A172 (cell line): Measurements from ENCODE around the gene LIN54. TPM values are rescaled to one million over a fixed set of nuclear protein-coding genes. Genes with fewer than 3 reads are reported as not detected.
"Not testable (repeated sequence)": the region's sequence is repeated elsewhere in the genome, so short reads cannot be mapped to it uniquely, and the experiment has no call there.

Experiments used
- DNase-seq: peaks from one replicate; pipeline ENCODE4 v3.0.0-alpha.2; 2015; ENCODE audit warnings: low spot score
- total RNA-seq: library from RNA; depleted of rRNA; stranded (reverse); fragments of >200 nt; shearing (Covaris generic); gene quantifications from 2 replicates; pipeline ENCODE4 v1.2.3, GENCODE V29; 2014

Gene LIN54
- total RNA-seq, 1 experiment from 2014 or later = 33.5 TPM

DNA sequence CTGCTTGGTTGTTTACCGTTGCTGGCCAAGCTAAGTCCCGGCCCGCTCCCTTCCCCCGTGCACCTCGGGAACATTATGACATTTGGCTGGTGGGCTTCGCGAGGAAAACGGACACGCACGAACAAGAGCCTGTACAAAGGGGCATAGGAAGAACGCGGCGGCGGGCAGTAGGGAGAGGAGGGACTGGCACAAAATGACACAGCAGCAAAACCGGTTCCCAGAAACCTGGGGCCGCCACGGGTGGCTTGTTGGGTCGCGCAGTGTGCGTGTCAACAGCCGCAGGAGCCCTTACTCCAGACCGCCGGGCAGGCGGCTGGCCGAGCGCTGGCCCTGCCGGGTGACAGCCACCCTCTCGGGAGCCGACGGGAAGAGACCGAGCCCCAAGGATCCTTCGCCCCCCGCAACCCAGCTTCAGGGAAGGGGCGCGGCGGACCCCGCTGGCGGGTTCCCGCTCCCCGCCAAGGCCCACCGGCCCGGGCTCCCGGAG is 1.6 kb upstream of the LIN54 start:
- DNase-seq = no peak

DNA sequence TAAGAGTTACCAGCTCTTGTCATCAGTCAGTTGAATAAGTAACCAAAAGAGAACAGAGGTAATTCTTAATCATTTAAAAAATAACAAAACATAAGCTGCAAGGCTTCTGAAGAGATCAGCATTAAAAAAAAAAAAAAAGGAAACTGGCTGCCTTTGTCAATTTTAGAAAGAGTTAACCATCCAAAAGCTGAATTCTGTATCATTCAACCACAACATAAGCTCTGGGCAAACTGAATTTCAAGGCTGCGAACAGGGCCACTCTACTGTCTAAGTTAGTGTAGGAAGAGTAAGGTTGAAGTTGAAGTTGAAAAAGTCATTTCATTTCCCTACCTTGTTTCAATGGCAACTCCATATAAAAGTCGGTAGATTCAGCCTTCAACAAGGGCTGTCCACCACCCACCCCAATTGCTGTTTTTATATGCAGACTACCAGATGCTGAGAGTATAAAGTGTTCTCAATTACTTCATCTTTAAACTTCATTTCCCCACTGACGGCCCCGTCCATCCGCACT is 1.1 kb upstream of the LIN54 start:
- no peak for DNase-seq

DNA sequence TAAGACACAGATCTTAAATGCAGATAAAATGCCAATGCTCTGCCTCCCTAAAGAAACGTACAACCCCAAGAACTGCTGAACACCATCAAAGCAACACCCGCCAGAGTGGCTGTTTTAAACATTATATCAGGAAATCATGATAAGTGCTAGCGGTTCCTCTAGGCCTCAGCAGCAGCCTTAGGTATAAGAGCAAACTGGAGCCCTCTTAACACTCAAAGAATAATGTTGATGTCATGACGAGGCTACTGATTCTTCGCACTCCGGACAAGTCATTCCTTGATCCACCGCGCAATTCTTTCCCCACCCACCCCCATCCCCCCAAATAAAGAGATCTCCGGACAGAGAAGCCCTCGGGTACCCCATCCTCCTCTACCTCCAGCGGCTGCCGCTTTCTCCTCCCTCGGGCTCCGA is 507 bp downstream of the LIN54 start:
- DNase-seq = peak; percentile 32

- DNase-seq = no peak
These were observed 1.1 kb downstream of the LIN54 start for GRCh38 chr4:83009529-83009928.

DNA sequence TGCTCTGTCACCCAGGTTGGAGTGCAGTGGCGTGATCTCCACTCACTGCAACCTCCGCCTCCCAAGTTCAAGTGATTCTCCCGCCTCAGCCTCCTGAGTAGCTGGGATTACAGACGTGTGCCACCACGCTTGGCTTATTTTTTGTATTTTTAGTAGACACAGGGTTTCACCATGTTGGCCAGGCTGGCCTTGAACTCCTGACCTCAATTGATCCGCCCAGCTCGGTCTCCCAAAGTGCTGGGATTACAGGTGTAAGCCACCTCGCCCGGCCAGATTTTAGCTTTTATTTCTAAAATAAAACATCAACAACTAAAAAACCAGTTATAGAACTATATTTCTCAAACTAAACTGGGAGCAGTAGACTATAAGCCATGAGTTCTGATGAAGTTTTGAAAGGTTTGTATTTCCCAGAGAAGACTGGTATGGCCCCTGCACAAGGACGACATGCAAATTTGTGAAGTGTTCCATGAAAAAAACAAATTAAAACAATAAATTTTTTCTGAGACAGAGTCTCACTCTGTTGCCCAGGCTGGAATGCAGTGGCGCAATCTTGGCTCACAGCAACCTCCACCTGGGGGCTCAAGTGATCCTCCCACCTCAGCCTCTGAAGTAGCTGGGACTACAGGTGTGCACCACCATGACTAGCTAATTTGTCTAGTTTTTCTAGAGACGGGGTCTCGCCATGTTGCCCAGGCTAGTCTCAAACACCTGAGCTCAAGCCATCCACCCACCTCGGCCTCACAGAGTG is 7.4 kb downstream of the LIN54 start:
- DNase-seq = not testable (repeated sequence)

DNA sequence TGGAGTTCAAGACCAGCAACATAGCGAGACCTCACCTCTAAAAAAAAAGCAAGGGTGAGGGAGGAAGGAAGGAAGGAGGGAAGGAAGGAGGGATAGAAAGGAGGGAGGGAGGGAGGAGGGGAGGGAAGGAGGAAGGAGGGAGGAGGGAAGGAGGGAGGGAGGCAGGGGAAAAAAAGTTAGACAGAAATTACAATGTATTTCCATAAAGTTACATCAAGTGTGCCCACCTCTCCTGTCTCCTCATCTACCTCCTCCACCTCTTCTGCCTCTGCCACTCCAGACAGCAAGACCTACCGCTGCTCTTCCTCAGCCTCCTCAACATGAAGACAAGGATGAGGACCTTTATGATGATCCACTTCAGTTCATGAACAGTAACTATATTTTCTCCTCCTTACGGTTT is 8.3 kb downstream of the LIN54 start:
- no peak for DNase-seq

- DNase-seq = no peak
These were observed 11.7 kb downstream of the LIN54 start for GRCh38 chr4:82998898-82999297.

GRCh38 chr4:82994834-82995233 is 15.8 kb downstream of the LIN54 start:
- DNase-seq = no peak

DNA sequence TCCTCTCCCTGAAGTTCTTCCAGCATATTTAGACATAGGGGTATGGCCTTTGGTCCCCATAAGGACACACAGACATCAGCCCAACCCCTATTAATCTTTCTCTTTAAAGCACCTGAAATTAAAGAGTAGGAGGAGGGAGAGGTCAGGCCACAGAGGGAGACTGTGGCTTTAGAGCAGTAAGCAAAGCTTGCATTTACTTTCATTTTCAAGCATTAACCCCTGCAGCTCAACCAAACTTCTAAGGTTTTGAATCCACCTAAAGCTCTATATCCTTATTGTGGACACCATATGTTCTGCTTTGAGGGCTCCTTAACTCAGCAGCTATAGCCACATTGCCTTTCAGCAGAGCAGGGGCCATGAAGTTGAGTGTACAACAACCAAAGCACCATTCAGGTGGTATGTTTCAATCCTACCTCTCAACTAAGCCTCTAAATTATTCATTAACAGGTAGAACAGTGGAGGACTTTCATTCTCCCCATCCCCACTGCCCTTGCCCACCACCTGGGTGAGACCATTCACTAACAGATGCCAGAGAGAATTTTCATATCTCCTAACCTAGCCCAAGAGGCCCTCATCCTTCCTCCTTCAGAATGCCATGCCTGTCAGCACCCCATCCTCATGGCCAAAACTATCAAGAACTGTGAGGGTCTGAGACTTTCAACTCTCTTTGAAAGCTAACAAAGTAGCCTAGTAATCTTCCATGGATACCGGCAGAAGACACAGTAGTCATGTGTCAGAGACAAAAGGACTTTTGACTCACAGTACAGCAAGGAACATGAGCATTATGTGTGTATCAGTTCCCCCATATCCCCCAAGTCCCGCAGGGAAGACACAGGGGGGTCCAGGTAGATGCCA is 20.8 kb downstream of the LIN54 start:
- no peak for DNase-seq

- DNase-seq = no peak
These were observed 22.2 kb downstream of the LIN54 start for GRCh38 chr4:82988323-82988832.

DNA sequence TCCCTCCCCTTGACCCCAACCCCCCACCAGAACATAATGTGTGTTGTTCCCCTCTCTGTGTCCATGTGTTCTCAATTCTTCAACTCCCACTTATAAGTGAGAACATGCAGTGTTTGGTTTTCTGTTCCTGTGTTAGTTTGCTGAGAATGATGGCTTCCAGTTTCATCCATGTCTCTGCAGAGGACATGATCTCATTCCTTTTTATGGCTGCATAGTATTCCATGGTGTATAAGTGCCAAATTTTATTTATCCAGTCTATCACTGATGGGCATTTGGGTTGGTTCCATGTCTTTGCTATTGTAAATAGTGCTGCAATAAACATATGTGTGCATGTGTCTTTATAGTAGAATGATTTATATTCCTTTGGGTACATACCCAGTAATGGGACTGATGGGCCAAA is 23.1 kb downstream of the LIN54 start:
- not testable (repeated sequence) for DNase-seq

GRCh38 chr4:82984459-82984858 is 26.2 kb downstream of the LIN54 start:
- DNase-seq = peak; percentile 72

- DNase-seq = no peak
These were observed 27.2 kb downstream of the LIN54 start for GRCh38 chr4:82983444-82983843.

DNA sequence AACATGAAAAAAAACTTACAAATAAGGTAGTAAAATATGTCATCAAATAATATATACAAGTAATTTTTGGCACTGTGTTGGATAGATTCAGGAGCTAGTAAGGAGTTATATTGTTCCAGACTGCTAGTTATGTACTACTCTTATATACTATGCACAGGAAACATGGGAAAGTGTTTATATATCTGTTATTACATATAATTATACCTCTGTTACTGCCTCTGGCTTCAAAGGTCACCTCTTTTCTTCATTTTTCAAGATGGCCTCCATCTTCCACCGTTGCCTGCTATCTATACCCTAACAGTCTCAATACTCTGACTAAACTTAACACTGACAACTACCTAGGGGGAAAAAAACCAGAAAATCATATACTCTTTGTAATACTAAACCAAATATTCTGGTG is 29.5 kb downstream of the LIN54 start:
- no peak for DNase-seq

GRCh38 chr4:82975792-82976191 is 34.8 kb downstream of the LIN54 start:
- DNase-seq = peak; percentile 61

GRCh38 chr4:82969414-82969813 is 41.2 kb downstream of the LIN54 start:
- no peak for DNase-seq

DNA sequence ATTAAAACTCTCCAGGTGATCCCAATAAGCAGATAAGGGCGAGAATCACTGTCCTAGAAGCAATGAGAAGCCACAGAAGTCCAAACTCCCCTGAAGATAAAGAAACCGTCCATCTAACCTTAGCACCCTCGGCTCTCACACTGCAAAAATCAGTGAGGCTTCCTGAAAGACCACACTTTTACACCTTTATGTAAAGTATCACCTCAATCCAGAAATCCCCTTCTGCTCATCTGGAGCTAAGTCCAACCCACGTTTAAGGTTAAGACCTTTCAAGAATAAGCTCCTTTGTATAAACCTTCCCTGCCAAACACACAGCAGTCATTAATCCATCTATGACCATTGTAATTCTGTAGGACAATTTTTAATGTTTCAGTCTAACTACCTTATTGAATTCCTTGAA is 41.7 kb downstream of the LIN54 start:
- DNase-seq = no peak

DNA sequence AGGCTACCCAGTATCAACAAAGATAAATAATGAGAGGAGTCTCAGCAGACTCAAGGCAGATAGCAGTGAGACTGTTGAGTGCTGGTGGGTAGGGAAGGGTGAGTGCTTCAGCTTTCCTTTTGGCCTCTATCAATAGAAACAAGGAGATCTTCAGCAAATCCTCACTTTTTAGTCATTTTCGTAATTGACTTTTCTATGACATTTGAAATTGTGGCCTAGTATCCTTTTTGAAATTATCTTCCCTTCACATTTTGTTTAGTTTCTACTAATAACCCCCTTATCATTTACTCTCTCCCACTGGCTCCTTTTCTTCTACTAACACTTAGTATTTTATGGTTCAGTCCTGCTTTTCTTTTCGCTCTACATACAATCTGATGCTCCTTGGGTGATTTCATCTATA is 44.9 kb downstream of the LIN54 start:
- no peak for DNase-seq

- no peak for DNase-seq
These were observed 53.6 kb downstream of the LIN54 start for GRCh38 chr4:82957045-82957444.

- no peak for DNase-seq
These were observed 56.4 kb downstream of the LIN54 start for GRCh38 chr4:82954212-82954611.

GRCh38 chr4:82951196-82951595 is 59.4 kb downstream of the LIN54 start:
- no peak for DNase-seq

GRCh38 chr4:82948647-82949204 is 61.9 kb downstream of the LIN54 start:
- DNase-seq = peak; percentile 5
